H9 (cell line): Measurements from ENCODE around the gene UNCX. TPM values are rescaled to one million over a fixed set of nuclear protein-coding genes. Genes with fewer than 3 reads are reported as not detected.

Source experiments
- DNase-seq: peaks from one replicate; pipeline ENCODE4 v3.0.0-alpha.2; 2017
- H2AFZ ChIP-seq: one replicate; pipeline ENCODE4 v1.6.1; 2013; ENCODE audit warnings: mild to moderate bottlenecking, low read length, control low read depth, moderate library complexity
- H2AK5ac ChIP-seq: 2 replicates; pipeline ENCODE4 v1.6.1; 2013; ENCODE audit warnings: low read length, control low read depth, mixed read lengths; ENCODE audit not compliant: insufficient read length
- H2BK120ac ChIP-seq: one replicate; pipeline ENCODE4 v1.6.1; 2013; ENCODE audit warnings: low read depth, mild to moderate bottlenecking, low read length, control low read depth, inconsistent platforms; ENCODE audit not compliant: poor library complexity, severe bottlenecking
- H2BK12ac ChIP-seq: 2 replicates; pipeline ENCODE4 v1.6.1; 2013; ENCODE audit warnings: low read length, control low read depth, mixed read lengths, low read depth; ENCODE audit not compliant: insufficient read length
- H2BK15ac ChIP-seq: 2 replicates; pipeline ENCODE4 v1.6.1; 2013; ENCODE audit warnings: low read depth, low read length, control low read depth
- H2BK20ac ChIP-seq: one replicate; pipeline ENCODE4 v1.6.1; 2013; ENCODE audit warnings: low read depth, mild to moderate bottlenecking, low read length, control low read depth, inconsistent platforms; ENCODE audit not compliant: poor library complexity, severe bottlenecking
- H2BK5ac ChIP-seq: 2 replicates; pipeline ENCODE4 v1.6.1; 2013; ENCODE audit warnings: low read length, control low read depth, mixed read lengths; ENCODE audit not compliant: insufficient read length
- H3K14ac ChIP-seq: 2 replicates; pipeline ENCODE4 v1.6.1; 2013; ENCODE audit warnings: low read length, control low read depth; ENCODE audit not compliant: insufficient read depth
- H3K18ac ChIP-seq: 2 replicates; pipeline ENCODE4 v1.6.1; 2013; ENCODE audit warnings: low read depth, mild to moderate bottlenecking, mixed read lengths, low read length, control low read depth; ENCODE audit not compliant: insufficient read length
- H3K23ac ChIP-seq: 2 replicates; pipeline ENCODE4 v1.6.1; 2013; ENCODE audit warnings: low read length, control low read depth, mixed read lengths, low read depth; ENCODE audit not compliant: insufficient read length
- H3K23me2 ChIP-seq: 2 replicates; pipeline ENCODE4 v1.6.1; 2013; ENCODE audit warnings: low read depth, mild to moderate bottlenecking, mixed read lengths, low read length, control low read depth; ENCODE audit not compliant: insufficient read length, poor library complexity, severe bottlenecking
- H3K27ac ChIP-seq: 2 replicates; pipeline ENCODE4 v1.5.1; 2013; ENCODE audit warnings: low read length, control low read depth, mixed read lengths, low read depth; ENCODE audit not compliant: insufficient read length
- H3K27me3 ChIP-seq: 2 replicates; pipeline ENCODE4 v1.6.1; 2013; ENCODE audit warnings: low read length, control low read depth, inconsistent platforms; ENCODE audit not compliant: insufficient read depth
- H3K4ac ChIP-seq: 2 replicates; pipeline ENCODE4 v1.6.1; 2013; ENCODE audit warnings: low read depth, mild to moderate bottlenecking, control low read depth, inconsistent platforms, low read length, moderate library complexity
- H3K4me1 ChIP-seq: 2 replicates; pipeline ENCODE4 v1.6.1; 2013; ENCODE audit warnings: low read length, control low read depth, inconsistent platforms; ENCODE audit not compliant: insufficient read depth
- H3K4me2 ChIP-seq: 2 replicates; pipeline ENCODE4 v1.6.1; 2013; ENCODE audit warnings: low read length, control low read depth, mixed read lengths; ENCODE audit not compliant: insufficient read length, insufficient read depth
- H3K56ac ChIP-seq: 2 replicates; pipeline ENCODE4 v1.6.1; 2013; ENCODE audit warnings: low read depth, mild to moderate bottlenecking, mixed read lengths, low read length, control low read depth; ENCODE audit not compliant: insufficient read length
- H3K79me1 ChIP-seq: 2 replicates; pipeline ENCODE4 v1.6.1; 2013; ENCODE audit warnings: low read depth, mild to moderate bottlenecking, moderate library complexity, low read length, control low read depth, inconsistent platforms; ENCODE audit not compliant: insufficient read depth, poor library complexity, severe bottlenecking
- H3K79me2 ChIP-seq: 2 replicates; pipeline ENCODE4 v1.6.1; 2013; ENCODE audit warnings: low read length, control low read depth, inconsistent platforms; ENCODE audit not compliant: insufficient read depth
- H3K9ac ChIP-seq: 2 replicates; pipeline ENCODE4 v1.6.1; 2013; ENCODE audit warnings: low read length, control low read depth, mixed read lengths; ENCODE audit not compliant: insufficient read length; ENCODE audit errors: extremely low read depth
- H3K9me3 ChIP-seq: one replicate; pipeline ENCODE4 v1.6.1; 2013; ENCODE audit warnings: low read depth, low read length, inconsistent platforms; ENCODE audit not compliant: control insufficient read depth
- H3T11ph ChIP-seq: one replicate; pipeline ENCODE4 v1.6.1; 2013; ENCODE audit warnings: mild to moderate bottlenecking, low read length, control low read depth, inconsistent platforms
- H4K20me1 ChIP-seq: one replicate; pipeline ENCODE4 v1.6.1; 2013; ENCODE audit not compliant: control insufficient read depth, insufficient read length, insufficient read depth
- H4K5ac ChIP-seq: 2 replicates; pipeline ENCODE4 v1.6.1; 2013; ENCODE audit warnings: low read depth, mild to moderate bottlenecking, mixed read lengths, low read length, control low read depth; ENCODE audit not compliant: insufficient read length
- H4K8ac ChIP-seq: replicated peaks from 2 replicates; pipeline ENCODE4 v1.6.1; 2013; ENCODE audit warnings: low read length, control low read depth, mixed read lengths, low read depth; ENCODE audit not compliant: insufficient read length
- H4K91ac ChIP-seq: 2 replicates; pipeline ENCODE4 v1.6.1; 2013; ENCODE audit warnings: low read depth, mild to moderate bottlenecking, moderate library complexity, mixed read lengths, low read length, control low read depth; ENCODE audit not compliant: insufficient read length
- H3K27ac Mint-ChIP-seq, 3 experiments: 2 replicates in 2 of 3; 3 replicates in 1 of 3; pipeline ENCODE4 v1.8.0; 2020 to 2021; ENCODE audit warnings: mixed read lengths in 3 of 3, mild to moderate bottlenecking in 1 of 3, moderate library complexity in 1 of 3
- H3K27me3 Mint-ChIP-seq: 2 replicates; pipeline ENCODE4 v1.8.0; 2021; ENCODE audit warnings: low read depth, mild to moderate bottlenecking, moderate library complexity, mixed read lengths
- H3K36me3 Mint-ChIP-seq, 3 experiments: 2 replicates in 2 of 3; 3 replicates in 1 of 3; pipeline ENCODE4 v1.8.0; 2020 to 2021; ENCODE audit warnings: low read depth in 3 of 3, mixed read lengths in 3 of 3; ENCODE audit not compliant: insufficient read depth in 1 of 3
- H3K4me1 Mint-ChIP-seq, 2 experiments: 2 replicates each; pipeline ENCODE4 v1.8.0; 2020; ENCODE audit warnings: mixed read lengths in 2 of 2
- H3K4me3 Mint-ChIP-seq, 2 experiments: 2 replicates in 1 of 2; 3 replicates in 1 of 2; pipeline ENCODE4 v1.8.0; 2020 to 2021; ENCODE audit warnings: mild to moderate bottlenecking in 2 of 2, mixed read lengths in 2 of 2, moderate library complexity in 1 of 2
- H3K9me3 Mint-ChIP-seq, 2 experiments: 2 replicates in 1 of 2; 3 replicates in 1 of 2; pipeline ENCODE4 v1.8.0; 2020; ENCODE audit warnings: mild to moderate bottlenecking in 2 of 2, mixed read lengths in 2 of 2, moderate library complexity in 1 of 2
- WGBS: extraction: QIAGEN DNeasy Blood & Tissue Kit; methylation state at CpG from one replicate; pipeline ENCODE4 v1.1.7; 2013; ENCODE audit warnings: missing lambda C conversion rate, low lambda C conversion rate, mixed read lengths; ENCODE audit not compliant: insufficient read length; ENCODE audit errors: extremely low coverage; 5-methylcytosine and 5-hydroxymethylcytosine counted together
- total RNA-seq: library from RNA; stranded (reverse); gene quantifications from 2 replicates; pipeline ENCODE4 v1.2.1, GENCODE V29; 2021
- TF ChIP-seq, protein P1 (sequence below): fragments of 200-600 bp; sonication (generic); conservative IDR thresholded peaks from 3 replicates; pipeline ENCODE4 v1.8.0; 2021; ENCODE audit warnings: antibody characterized with exemption, mild to moderate bottlenecking

Gene UNCX
- total RNA-seq, 1 experiment from 2014 or later = not detected

DNA sequence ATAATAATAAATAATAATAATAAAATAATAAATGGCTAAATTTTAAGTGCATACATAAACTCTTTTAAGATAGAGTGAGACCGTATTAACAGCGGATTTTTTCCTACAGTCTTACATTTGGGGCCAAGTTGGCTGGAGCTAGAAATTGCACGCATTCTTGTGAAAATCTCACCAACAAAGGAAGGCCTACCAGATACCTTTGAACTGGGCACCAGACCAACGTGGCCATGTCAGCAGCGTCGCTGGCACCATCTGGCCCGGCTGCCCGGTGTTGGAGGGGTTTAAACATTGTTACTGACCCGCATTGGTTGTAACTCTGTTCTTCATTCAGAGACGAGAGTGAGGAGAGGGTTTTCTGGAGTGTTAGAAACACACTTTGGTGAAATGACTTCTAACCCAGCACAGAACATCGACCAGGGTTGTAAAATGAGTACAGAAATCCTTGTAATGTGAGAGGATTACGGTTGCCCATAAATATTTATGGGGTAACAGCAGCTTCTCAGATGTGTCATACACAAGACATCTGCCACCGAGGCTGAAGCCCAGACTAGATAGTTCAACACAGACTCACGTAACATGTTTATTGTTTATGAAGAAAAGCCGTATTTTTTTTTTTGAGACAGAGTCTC lies 34.6 kb upstream of the UNCX start:
- no peak overlapping the region for H3K14ac ChIP-seq
- no peak overlapping the region for H3K27ac ChIP-seq

More for the DNA sequence above, 34.6 kb upstream of the UNCX start:
- Histone ChIP-seq H3K4me2 (no peak overlapping the region), H2AFZ (no peak overlapping the region), H2BK5ac (no peak overlapping the region), H4K20me1 (no peaks in the 10 kb centered on the region), H3T11ph (no peak overlapping the region), H3K27me3 (no peaks in the 10 kb centered on the region), H3K18ac (no peak overlapping the region), H2BK15ac (no peak overlapping the region), H2AK5ac (no peak overlapping the region), H2BK20ac (no peak overlapping the region), H4K8ac (no peak overlapping the region), H3K23me2 (no peaks in the 10 kb centered on the region), H2BK120ac (no peak overlapping the region), H3K4me1 (no peaks in the 10 kb centered on the region), H4K91ac (no peak overlapping the region), H3K79me2 (no peaks in the 10 kb centered on the region), H3K23ac (no peak overlapping the region), H3K9me3 (no peaks in the 10 kb centered on the region), H2BK12ac (no peak overlapping the region), H3K4ac (no peak overlapping the region), H3K9ac (no peak overlapping the region), H4K5ac (no peak overlapping the region), H3K56ac (no peak overlapping the region), H3K79me1 (no peaks in the 10 kb centered on the region)
- no peak overlapping the region for H3K27ac Mint-ChIP-seq
- H3K36me3 Mint-ChIP-seq = no peaks in the 10 kb centered on the region
- H3K9me3 Mint-ChIP-seq = peaks cover 0 to 2% of the 10 kb centered on the region in 2 experiments; a peak in 2 of 5 replicates
- TF ChIP-seq, protein P1, sequence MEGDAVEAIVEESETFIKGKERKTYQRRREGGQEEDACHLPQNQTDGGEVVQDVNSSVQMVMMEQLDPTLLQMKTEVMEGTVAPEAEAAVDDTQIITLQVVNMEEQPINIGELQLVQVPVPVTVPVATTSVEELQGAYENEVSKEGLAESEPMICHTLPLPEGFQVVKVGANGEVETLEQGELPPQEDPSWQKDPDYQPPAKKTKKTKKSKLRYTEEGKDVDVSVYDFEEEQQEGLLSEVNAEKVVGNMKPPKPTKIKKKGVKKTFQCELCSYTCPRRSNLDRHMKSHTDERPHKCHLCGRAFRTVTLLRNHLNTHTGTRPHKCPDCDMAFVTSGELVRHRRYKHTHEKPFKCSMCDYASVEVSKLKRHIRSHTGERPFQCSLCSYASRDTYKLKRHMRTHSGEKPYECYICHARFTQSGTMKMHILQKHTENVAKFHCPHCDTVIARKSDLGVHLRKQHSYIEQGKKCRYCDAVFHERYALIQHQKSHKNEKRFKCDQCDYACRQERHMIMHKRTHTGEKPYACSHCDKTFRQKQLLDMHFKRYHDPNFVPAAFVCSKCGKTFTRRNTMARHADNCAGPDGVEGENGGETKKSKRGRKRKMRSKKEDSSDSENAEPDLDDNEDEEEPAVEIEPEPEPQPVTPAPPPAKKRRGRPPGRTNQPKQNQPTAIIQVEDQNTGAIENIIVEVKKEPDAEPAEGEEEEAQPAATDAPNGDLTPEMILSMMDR = no peak
- H3K4me3 Mint-ChIP-seq = no peak overlapping the region
- H3K27me3 Mint-ChIP-seq = peaks cover 39% of the 10 kb centered on the region
- no peaks in the 10 kb centered on the region for H3K4me1 Mint-ChIP-seq
- DNase-seq = no peak
- WGBS = no CpG with 5 or more reads among the region's 15 CpGs
